ENCODE results near the gene ALLC.

GRCh38 chr2:3725458-3726250 lies 67.7 kb downstream of the ALLC start:
- TF ChIP-seq EZH2 (IDR thresholded peaks at IDR 0.05), result no peak
- no peak for TF ChIP-seq POLR2AphosphoS5 (IDR thresholded peaks at IDR 0.05; ENCODE audit: borderline replicate concordance, low read depth, low read length)

Data from SK-N-MC (cell line).